Measurements from ENCODE around the gene FAM43A. TPM values are rescaled to one million over a fixed set of nuclear protein-coding genes. Genes with fewer than 3 reads are reported as not detected.

The FAM43A gene
- 23.8 and 31.5 TPM in 2 replicates for total RNA-seq

GRCh38 chr3:194685718-194686413 lies at the start of gene FAM43A:
Gene FAM43A, plus strand, starts transcription at chr3:194685883. Its CDS starts 944 bp downstream, at chr3:194686827.

GRCh38 chr3:194671900-194672808 lies 13.5 kb upstream of the FAM43A start, which contains the start of gene LSG1:
Gene LSG1, minus strand, starts transcription at chr3:194672191. Its CDS starts 29 bp downstream, at chr3:194672162.

Other genes starting within 250 kb of the FAM43A start
- 808 and 913 TPM in 2 replicates for gene ATP13A3, start 198.9 kb upstream of the FAM43A start, total RNA-seq
- gene TMEM44, start 52.5 kb upstream of the FAM43A start, total RNA-seq = 25.3 and 33.5 TPM in 2 replicates
- 25.9 and 33.4 TPM in 2 replicates for gene LSG1, start 13.7 kb upstream of the FAM43A start, total RNA-seq